ENCODE measurements around the gene OBI1. TPM values are rescaled to one million over a fixed set of nuclear protein-coding genes. Genes with fewer than 3 reads are reported as not detected.

The OBI1 gene
- total RNA-seq, 1 donor: 18.1 TPM

GRCh38 chr13:78600280-78600883 is 58.6 kb downstream of the OBI1 start:
- DNase-seq (ENCODE audit: low read depth): no peak
- TF ChIP-seq CTCF (IDR thresholded peaks at IDR 0.05; ENCODE audit: insufficient read depth, low read depth, low read length): no peak
- H3K4me3 ChIP-seq (ENCODE audit: low read depth, low read length): no peak overlapping the region

GRCh38 chr13:78599645-78600279 is 59.2 kb downstream of the OBI1 start:
- DNase-seq (ENCODE audit: low read depth): no peak
- H3K4me3 ChIP-seq (ENCODE audit: low read depth, low read length): no peak overlapping the region
- no peak for TF ChIP-seq CTCF (IDR thresholded peaks at IDR 0.05; ENCODE audit: insufficient read depth, low read depth, low read length)

GRCh38 chr13:78598966-78599644 is 59.9 kb downstream of the OBI1 start:
- no peak for TF ChIP-seq CTCF (IDR thresholded peaks at IDR 0.05; ENCODE audit: insufficient read depth, low read depth, low read length)
- DNase-seq (ENCODE audit: low read depth): no peak

GRCh38 chr13:78598116-78598781 is 60.7 kb downstream of the OBI1 start:
- no peak for DNase-seq (ENCODE audit: low read depth)
- H3K4me3 ChIP-seq (ENCODE audit: low read depth, low read length): no peak overlapping the region
- TF ChIP-seq CTCF (IDR thresholded peaks at IDR 0.05; ENCODE audit: insufficient read depth, low read depth, low read length): no peak

More at GRCh38 chr13:78598966-78599644, 59.9 kb downstream of the OBI1 start:
- no peak overlapping the region for H3K4me3 ChIP-seq (ENCODE audit: low read depth, low read length)

- H3K4me3 ChIP-seq (ENCODE audit: low read depth, low read length): no peak overlapping the region
- no peak for DNase-seq (ENCODE audit: low read depth)
- TF ChIP-seq CTCF (IDR thresholded peaks at IDR 0.05; ENCODE audit: insufficient read depth, low read depth, low read length): no peak
These were observed 61.4 kb downstream of the OBI1 start for GRCh38 chr13:78597602-78597932.

GRCh38 chr13:78596736-78597601 is 62.0 kb downstream of the OBI1 start:
- no peak for DNase-seq (ENCODE audit: low read depth)
- no peak overlapping the region for H3K4me3 ChIP-seq (ENCODE audit: low read depth, low read length)
- TF ChIP-seq CTCF (IDR thresholded peaks at IDR 0.05; ENCODE audit: insufficient read depth, low read depth, low read length): no peak
